Ovary (tissue), 3 donors: ENCODE results near the gene SGCA.

Experiments
- EP300 ChIP-seq: sonication (generic); formaldehyde crosslinking; IDR thresholded peaks from one replicate; pipeline ENCODE4 v1.6.1; 2017; ENCODE audit warnings: antibody characterized with exemption
- POLR2A ChIP-seq: fragments of 450-650 bp; IDR thresholded peaks from one replicate; pipeline ENCODE4 v1.6.1; 2017; ENCODE audit warnings: antibody characterized with exemption, mild to moderate bottlenecking, moderate library complexity
- TF ChIP-seq, protein P1 (sequence below), 3 donors: fragments of 450-650 bp in 2 of 3; fragments of 200-600 bp in 1 of 3; IDR thresholded peaks; one replicate each; pipeline versions ENCODE4 v1.5.1 to v1.8.0; 2016 to 2022; ENCODE audit warnings: antibody characterized with exemption in 3 of 3, mild to moderate bottlenecking in 1 of 3
- donor health status: DM: no; HTN: no; CAD: no.

DNA sequence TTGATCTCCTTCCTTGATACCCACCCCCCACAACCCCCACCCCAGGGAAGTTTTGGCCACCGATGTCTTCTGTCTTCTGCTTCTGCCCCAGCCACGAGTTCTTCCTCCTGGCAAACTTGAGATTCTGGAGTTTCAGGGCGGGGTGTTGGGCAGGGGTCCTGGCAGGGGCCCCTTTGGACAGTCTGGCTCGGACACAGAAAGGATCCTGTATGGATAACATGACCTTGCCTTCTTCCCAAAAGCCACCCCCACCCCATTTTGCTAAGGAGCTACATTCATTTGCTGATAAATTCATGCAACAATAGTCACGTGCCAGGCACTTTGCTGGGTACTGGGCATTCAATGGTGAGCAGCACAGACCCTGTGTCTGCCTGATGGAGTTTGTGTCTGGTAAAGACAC, 41.5 kb downstream of the SGCA start:
- TF ChIP-seq, protein P1, sequence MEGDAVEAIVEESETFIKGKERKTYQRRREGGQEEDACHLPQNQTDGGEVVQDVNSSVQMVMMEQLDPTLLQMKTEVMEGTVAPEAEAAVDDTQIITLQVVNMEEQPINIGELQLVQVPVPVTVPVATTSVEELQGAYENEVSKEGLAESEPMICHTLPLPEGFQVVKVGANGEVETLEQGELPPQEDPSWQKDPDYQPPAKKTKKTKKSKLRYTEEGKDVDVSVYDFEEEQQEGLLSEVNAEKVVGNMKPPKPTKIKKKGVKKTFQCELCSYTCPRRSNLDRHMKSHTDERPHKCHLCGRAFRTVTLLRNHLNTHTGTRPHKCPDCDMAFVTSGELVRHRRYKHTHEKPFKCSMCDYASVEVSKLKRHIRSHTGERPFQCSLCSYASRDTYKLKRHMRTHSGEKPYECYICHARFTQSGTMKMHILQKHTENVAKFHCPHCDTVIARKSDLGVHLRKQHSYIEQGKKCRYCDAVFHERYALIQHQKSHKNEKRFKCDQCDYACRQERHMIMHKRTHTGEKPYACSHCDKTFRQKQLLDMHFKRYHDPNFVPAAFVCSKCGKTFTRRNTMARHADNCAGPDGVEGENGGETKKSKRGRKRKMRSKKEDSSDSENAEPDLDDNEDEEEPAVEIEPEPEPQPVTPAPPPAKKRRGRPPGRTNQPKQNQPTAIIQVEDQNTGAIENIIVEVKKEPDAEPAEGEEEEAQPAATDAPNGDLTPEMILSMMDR (IDR thresholded peaks at IDR 0.05) = no peak
- no peak for TF ChIP-seq POLR2A
- TF ChIP-seq EP300 = no peak
